ENCODE measurements around the gene PFKP.

DNA sequence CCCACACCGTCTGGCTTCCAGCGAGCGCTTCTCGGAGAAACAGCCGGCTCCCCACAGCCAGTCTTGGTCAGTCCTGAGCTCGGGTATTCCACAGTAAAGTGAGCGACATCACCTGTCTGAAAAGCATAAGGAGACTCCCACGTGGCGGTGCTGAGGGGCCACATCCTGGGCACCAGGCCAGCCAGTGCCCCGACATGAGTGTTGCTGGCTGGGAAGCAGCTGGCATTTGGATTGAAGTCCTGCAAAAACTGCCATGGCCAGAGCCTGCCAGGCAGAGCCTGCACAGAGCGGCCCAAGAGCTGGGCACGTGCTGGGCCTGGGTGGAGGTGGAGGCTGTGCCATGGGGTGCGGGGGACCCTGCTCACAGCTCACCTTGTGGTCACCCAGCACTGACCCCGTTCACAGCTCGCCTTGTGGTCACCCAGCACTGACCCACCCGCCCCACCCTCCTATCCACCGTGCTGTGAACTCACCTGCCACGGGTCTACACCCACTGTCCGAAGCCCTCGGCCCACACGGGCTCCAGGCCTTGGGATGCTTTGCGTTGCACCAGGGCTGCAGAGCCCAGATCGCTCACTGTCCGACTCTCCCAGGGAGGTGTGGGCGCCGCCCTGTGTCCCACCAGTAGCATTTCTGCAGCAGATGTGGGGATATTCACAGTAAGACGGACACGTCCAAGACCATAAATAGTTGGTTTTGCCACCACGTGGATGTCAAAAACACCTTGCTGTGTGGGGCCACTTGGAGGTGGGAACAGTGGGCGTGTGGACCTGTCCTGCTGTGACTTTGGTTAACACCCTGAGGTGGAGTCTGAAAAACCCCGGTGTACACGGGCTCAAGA lies 56.4 kb downstream of the PFKP start:
- TF ChIP-seq, protein P1, sequence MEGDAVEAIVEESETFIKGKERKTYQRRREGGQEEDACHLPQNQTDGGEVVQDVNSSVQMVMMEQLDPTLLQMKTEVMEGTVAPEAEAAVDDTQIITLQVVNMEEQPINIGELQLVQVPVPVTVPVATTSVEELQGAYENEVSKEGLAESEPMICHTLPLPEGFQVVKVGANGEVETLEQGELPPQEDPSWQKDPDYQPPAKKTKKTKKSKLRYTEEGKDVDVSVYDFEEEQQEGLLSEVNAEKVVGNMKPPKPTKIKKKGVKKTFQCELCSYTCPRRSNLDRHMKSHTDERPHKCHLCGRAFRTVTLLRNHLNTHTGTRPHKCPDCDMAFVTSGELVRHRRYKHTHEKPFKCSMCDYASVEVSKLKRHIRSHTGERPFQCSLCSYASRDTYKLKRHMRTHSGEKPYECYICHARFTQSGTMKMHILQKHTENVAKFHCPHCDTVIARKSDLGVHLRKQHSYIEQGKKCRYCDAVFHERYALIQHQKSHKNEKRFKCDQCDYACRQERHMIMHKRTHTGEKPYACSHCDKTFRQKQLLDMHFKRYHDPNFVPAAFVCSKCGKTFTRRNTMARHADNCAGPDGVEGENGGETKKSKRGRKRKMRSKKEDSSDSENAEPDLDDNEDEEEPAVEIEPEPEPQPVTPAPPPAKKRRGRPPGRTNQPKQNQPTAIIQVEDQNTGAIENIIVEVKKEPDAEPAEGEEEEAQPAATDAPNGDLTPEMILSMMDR (IDR thresholded peaks at IDR 0.05) = no peak
- no peak for TF ChIP-seq ZFX (IDR thresholded peaks at IDR 0.05; ENCODE audit: borderline replicate concordance)
